Neural cell (in vitro differentiated cells): ENCODE data around the gene G6PC3.

Experiments
- EP300 ChIP-seq: fragments of 450-650 bp; conservative IDR thresholded peaks from 2 replicates; pipeline ENCODE4 v1.6.1; 2014; ENCODE audit warnings: antibody characterized with exemption, mild to moderate bottlenecking, moderate library complexity; ENCODE audit not compliant: poor library complexity, severe bottlenecking
- REST ChIP-seq: IDR thresholded peaks from 2 replicates; pipeline ENCODE4 v1.6.1; 2012; ENCODE audit warnings: borderline replicate concordance

DNA sequence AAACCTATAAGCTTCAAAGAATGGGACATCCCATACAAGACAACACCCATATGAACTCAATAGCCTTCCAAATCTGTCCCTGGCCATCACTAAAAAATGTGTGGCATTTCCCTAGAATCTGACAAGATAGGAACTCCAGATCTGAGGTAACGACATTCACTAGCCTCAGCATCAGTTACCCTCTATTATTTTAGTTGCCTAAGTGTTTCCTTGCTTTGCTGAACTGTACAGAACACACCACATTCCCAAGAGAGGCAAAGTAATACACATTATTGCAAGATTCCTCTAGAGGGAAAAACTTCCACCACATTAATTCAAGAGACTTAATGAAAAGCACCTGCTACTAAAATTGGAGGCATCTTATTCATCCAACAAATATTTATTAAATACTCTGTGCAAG lies 9.1 kb upstream of the G6PC3 start:
- TF ChIP-seq EP300 (no peak), REST (no peak)
